Embryonic facial prominence (tissue), 1 donor: ENCODE data around the gene FIGNL2.

Source experiments
- DNase-seq: peaks from one replicate; pipeline ENCODE4 v3.0.0-alpha.2; 2016; ENCODE audit errors: extremely low spot score

FIGNL2 gene

GRCh38 chr12:51874000-51874399 is 25.5 kb upstream of the FIGNL2 start:
- no peak for DNase-seq

- DNase-seq, result no peak
These were observed 24.9 kb upstream of the FIGNL2 start for GRCh38 chr12:51873251-51873994.

- no peak for DNase-seq
These were observed 24.1 kb upstream of the FIGNL2 start for GRCh38 chr12:51872689-51872981.

GRCh38 chr12:51871918-51872688 is 23.6 kb upstream of the FIGNL2 start:
- no peak for DNase-seq

- no peak for DNase-seq
These were observed 22.6 kb upstream of the FIGNL2 start for GRCh38 chr12:51871126-51871525.

- no peak for DNase-seq
These were observed 22.0 kb upstream of the FIGNL2 start for GRCh38 chr12:51870504-51870903.

- DNase-seq, result no peak
These were observed 21.4 kb upstream of the FIGNL2 start for GRCh38 chr12:51869931-51870330.

GRCh38 chr12:51869496-51869865 is 21.0 kb upstream of the FIGNL2 start:
- no peak for DNase-seq

GRCh38 chr12:51868821-51869495 is 20.4 kb upstream of the FIGNL2 start:
- no peak for DNase-seq

- no peak for DNase-seq
These were observed 19.4 kb upstream of the FIGNL2 start for GRCh38 chr12:51867796-51868428.

GRCh38 chr12:51867371-51867770 is 18.9 kb upstream of the FIGNL2 start:
- DNase-seq, result no peak

GRCh38 chr12:51866762-51867161 is 18.2 kb upstream of the FIGNL2 start:
- no peak for DNase-seq

- no peak for DNase-seq
These were observed 17.8 kb upstream of the FIGNL2 start for GRCh38 chr12:51866324-51866723.

GRCh38 chr12:51865757-51866270 is 17.3 kb upstream of the FIGNL2 start:
- no peak for DNase-seq

- no peak for DNase-seq
These were observed 16.5 kb upstream of the FIGNL2 start for GRCh38 chr12:51864833-51865670.

- DNase-seq, result no peak
These were observed 15.7 kb upstream of the FIGNL2 start for GRCh38 chr12:51863933-51864832.

GRCh38 chr12:51863363-51863932 is 14.9 kb upstream of the FIGNL2 start:
- no peak for DNase-seq

GRCh38 chr12:51862947-51863346 is 14.4 kb upstream of the FIGNL2 start:
- DNase-seq, result no peak

- DNase-seq, result no peak
These were observed 12.5 kb upstream of the FIGNL2 start for GRCh38 chr12:51860986-51861385.
